Muscle of arm (tissue), 14 donors: ENCODE measurements around the gene MOB1B. TPM values are rescaled to one million over a fixed set of nuclear protein-coding genes. Genes with fewer than 3 reads are reported as not detected.
A peak's percentile ranks its signal among the peaks of the same experiment; 100 is the strongest.
"Not testable (repeated sequence)": the region's sequence is repeated elsewhere in the genome, so short reads cannot be mapped to it uniquely, and the experiment has no call there.

ENCODE experiments used
- DNase-seq: peaks from one replicate; pipeline ENCODE4 v3.0.0-alpha.2; 2013
- long read RNA-seq, 11 donors: transcript quantifications; one replicate each; lab custom pipeline, GENCODE V29; 2026
- polyA plus RNA-seq, 12 donors: library from polyadenylated mRNA; unstranded; fragments of 120-200 nt; gene quantifications; one replicate each; pipeline ENCODE4 v1.2.1, GENCODE V29; 2013; ENCODE audit not compliant: insufficient read length in 12 of 12

The MOB1B gene
- 10 to 100 TPM; 22.6 to 79.3 (median 35.6) TPM for polyA plus RNA-seq
- long read RNA-seq, donor 1, full-length matches to known transcripts, result 2 of 2 reads
- long read RNA-seq, donor 1, partial matches to known transcripts, result 0 of 2 reads
- long read RNA-seq, donor 1, other reads (novel, unspliced or antisense), result 0 of 2 reads
- long read RNA-seq, donor 2, full-length matches to known transcripts, result 6 of 6 reads
- long read RNA-seq, donor 2, partial matches to known transcripts, result 0 of 6 reads
- long read RNA-seq, donor 2, other reads (novel, unspliced or antisense), result 0 of 6 reads
- long read RNA-seq, donor 3, full-length matches to known transcripts, result 3 of 3 reads
- long read RNA-seq, donor 3, partial matches to known transcripts, result 0 of 3 reads
- long read RNA-seq, donor 3, other reads (novel, unspliced or antisense), result 0 of 3 reads
- long read RNA-seq, donor 4, full-length matches to known transcripts, result 3 of 3 reads
- long read RNA-seq, donor 4, partial matches to known transcripts, result 0 of 3 reads
- long read RNA-seq, donor 4, other reads (novel, unspliced or antisense), result 0 of 3 reads
- long read RNA-seq, donor 5, full-length matches to known transcripts, result 9 of 9 reads
- long read RNA-seq, donor 5, partial matches to known transcripts, result 0 of 9 reads
- long read RNA-seq, donor 5, other reads (novel, unspliced or antisense), result 0 of 9 reads
- long read RNA-seq, donor 6, full-length matches to known transcripts, result 6 of 6 reads
- long read RNA-seq, donor 6, partial matches to known transcripts, result 0 of 6 reads
- long read RNA-seq, donor 6, other reads (novel, unspliced or antisense), result 0 of 6 reads
- long read RNA-seq, donor 7, full-length matches to known transcripts, result 2 of 2 reads
- long read RNA-seq, donor 7, partial matches to known transcripts, result 0 of 2 reads
- long read RNA-seq, donor 7, other reads (novel, unspliced or antisense), result 0 of 2 reads
- long read RNA-seq, donor 8, full-length matches to known transcripts, result 7 of 15 reads
- long read RNA-seq, donor 8, partial matches to known transcripts, result 8 of 15 reads
- long read RNA-seq, donor 8, other reads (novel, unspliced or antisense), result 0 of 15 reads
- long read RNA-seq, donor 9, full-length matches to known transcripts, result 2 of 2 reads
- long read RNA-seq, donor 9, partial matches to known transcripts, result 0 of 2 reads
- long read RNA-seq, donor 9, other reads (novel, unspliced or antisense), result 0 of 2 reads
- long read RNA-seq, donor 10, full-length matches to known transcripts, result 5 of 5 reads
- long read RNA-seq, donor 10, partial matches to known transcripts, result 0 of 5 reads
- long read RNA-seq, donor 10, other reads (novel, unspliced or antisense), result 0 of 5 reads
- long read RNA-seq, donor 11, full-length matches to known transcripts, result 11 of 11 reads
- long read RNA-seq, donor 11, partial matches to known transcripts, result 0 of 11 reads
- long read RNA-seq, donor 11, other reads (novel, unspliced or antisense), result 0 of 11 reads

GRCh38 chr4:70901984-70902576, at the start of gene MOB1B:
Gene MOB1B, plus strand, starts transcription at chr4:70902369. Its CDS starts 168 bp downstream, at chr4:70902537.
- DNase-seq, result peak; percentile 93

DNA sequence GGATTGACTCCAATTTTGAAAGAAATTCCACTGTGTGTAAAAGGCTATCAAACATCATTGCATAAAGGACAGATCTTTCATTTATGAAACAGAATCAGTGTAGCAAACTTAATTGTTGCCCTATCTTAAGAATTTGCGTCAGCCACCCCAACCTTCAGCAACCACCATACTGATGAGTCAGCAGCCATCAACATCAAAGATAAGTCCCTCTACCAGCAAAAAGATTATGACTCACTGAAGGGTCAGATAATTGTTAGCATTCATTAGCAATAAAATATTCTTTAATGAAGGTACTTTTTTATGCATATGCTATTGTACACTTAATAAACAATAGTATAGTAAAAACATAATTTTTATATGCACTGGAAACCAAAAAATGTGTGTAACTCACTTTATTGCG, 46.7 kb upstream of the MOB1B start:
- no peak for DNase-seq

DNA sequence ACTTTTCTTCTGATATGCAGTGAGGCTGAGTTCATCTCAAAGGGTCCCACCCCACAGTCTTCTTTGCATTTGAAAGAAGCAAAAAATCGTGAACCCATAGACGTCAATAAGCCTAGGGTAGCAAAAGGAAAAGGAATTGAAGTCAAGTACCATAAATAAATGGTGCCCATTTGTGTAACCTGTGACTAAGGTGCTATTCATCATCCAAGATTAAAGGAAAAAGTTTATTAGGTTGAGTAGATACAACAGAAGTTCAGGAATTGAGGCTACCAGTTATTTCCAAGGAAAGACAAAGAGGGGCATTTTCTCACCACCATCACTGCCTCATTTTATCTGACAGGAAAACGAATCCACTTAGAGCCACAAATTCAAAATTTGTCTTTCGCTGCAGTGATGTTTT, 43.7 kb upstream of the MOB1B start:
- no peak for DNase-seq

DNA sequence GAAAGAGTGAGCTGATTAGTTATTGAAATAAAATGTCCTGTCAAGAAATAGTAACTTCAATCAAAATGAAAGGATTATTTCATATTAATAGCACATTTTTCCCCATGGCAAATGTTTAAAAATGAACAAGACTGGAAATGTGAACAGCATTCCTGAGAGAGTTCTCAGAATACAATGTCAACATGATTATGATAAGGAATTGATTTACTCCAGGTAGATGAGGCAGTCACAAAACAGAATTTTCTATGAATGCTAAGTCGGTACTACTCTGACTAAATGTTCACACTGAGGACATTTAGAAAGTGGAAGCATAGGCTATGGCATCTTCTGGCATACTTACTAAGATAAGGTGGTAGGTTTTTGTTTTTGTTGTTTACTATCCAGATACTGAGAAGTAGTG, 43.1 kb upstream of the MOB1B start:
- no peak for DNase-seq

DNA sequence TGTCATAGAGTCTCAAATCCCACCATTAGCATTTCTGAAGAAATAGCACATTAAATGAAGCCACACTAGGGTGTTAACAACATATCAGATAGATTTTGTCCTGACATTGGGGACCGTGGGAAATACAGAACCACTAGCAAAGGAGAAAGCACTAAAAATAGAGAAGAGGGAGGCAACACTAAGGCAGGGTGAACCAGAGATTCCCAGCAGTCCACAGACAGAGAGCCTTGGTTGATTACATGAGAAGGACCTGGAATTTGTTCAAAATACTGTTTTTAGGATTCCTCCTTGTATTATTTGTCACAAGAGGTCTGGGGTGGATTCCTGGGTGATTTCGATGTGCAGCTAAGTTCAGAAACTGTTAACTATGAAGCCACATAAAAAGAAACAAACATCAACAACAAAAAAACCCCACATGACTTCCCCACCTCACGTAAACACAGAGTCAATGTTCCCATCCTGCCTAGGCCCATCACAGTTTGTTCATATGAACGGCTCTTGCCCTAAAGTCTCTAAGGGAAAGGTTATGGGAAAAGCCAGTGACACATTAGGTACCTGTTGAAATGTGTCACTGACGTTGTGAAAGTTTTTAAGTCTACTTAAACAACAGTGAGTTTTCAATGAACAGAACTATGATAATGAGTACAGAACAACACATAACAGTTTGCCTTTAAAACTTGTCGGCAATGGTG, 38.9 kb upstream of the MOB1B start:
- DNase-seq, result no peak

DNA sequence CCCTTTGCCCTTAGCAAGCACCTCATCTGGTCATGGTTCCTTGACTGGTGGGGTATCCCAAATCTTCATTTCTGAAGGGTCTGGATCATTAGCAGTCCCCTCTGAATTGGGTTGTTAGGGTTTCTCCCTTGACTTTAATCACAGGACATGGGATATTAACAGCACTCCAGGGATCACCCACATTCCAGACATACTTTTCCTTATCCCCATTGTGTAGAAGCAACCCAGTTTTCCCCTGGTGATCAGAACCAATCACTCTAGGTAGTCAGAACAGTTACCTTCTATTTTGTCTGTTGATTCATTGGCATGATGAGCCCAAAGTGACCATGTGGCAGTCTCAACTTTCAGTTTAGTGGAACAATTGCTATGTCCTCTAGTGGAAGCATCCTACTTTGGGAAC, 33.4 kb upstream of the MOB1B start:
- no peak for DNase-seq

GRCh38 chr4:70873216-70873615, 29.0 kb upstream of the MOB1B start:
- no peak for DNase-seq

DNA sequence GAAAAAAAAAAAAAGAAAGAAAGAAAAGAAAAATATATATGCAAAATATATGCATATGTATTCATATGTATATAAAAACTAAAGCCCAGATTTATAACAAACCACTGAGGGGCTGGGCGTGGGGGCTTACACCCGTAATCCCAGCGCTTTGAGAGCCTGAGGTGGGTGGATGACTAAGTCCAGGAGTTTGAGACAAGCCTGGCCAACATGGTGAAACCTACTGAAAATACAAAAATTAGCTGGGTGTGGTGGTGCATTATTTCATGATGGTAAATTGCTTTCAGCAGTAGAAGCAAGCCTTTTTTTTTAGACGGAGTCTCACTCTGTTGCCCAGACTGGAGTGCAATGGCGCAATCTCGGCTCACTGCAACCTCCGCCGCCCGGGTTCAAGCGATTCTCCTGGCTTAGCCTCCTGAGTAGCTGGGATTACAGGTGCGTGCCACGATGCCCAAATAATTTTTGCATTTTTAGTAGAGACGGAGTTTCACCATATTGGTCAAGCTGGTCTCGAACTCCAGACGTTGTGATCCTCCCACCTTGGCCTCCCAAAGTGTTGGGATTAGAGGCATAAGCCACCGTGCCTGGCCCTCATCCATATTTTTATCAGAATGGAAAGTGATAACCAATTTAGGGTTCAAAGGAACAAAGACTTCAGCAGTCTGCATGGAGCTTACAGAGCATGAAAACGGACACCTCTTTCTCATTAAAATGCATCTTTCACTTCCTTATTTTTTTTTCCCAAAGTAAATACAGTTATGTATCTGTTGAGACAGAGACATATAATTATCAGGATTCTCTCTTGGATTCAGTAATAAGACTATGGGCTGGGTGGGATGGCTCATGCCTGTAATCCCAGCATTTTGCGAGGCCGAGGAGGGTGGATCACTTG, 27.7 kb upstream of the MOB1B start:
- DNase-seq, result no peak

- DNase-seq, result no peak
These were observed 24.6 kb upstream of the MOB1B start for GRCh38 chr4:70877556-70877955.

- no peak for DNase-seq
These were observed 21.4 kb upstream of the MOB1B start for GRCh38 chr4:70880739-70881138.

GRCh38 chr4:70885174-70885573, 17.0 kb upstream of the MOB1B start:
- no peak for DNase-seq

DNA sequence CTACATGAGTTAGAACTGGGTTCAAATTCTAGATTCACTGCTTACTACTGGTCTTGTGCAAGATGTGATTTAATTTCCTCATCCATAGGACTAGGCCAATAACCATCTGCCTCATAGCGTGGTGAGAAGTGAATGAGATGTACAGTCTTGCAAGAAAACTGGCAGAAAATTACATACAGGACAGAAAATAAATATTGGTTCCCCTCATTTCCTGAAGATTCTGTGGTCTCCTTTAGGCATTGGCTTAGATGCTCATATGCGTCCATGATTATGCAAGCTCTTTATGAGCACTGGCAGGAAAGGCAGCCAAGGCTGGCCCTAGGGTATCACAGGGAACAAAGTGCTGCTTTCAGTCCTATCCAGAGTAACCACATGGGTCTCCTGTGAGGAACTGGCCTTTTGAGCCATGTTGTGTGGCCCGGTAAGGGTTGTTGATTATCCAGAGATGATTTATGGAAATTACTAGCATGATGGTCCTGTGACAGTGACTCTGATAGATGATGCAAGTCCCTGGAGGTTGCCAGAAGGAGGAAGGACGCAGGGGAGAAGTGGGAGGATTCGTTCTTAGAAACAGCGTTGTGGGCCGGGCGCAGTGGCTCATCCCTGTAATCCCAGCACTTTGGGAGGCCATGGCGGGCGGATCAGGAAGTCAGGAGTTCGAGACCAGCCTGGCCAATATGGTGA, 9.9 kb upstream of the MOB1B start:
- no peak for DNase-seq

DNA sequence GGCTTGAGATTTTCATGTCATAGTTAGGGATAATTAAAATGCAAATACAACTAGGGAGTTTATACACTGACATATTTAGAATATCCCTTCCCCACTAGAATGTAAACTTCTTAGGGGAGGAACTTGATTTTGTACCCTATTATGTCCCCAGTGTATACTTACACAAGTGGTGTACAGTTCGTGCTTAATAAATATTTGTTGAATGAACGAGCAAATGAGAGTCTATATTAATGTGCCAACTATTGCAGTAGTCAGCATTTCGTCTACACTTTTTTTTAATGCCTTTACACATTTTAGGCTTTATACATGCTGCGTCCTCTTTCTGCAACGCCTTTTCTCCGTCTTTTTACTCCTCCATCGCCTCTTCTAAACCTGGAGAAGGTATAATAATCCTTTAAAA, 8.4 kb upstream of the MOB1B start:
- no peak for DNase-seq

GRCh38 chr4:70895405-70895804, 6.8 kb upstream of the MOB1B start:
- peak; percentile 35 for DNase-seq

- DNase-seq, result no peak
These were observed 6.2 kb upstream of the MOB1B start for GRCh38 chr4:70895811-70896491.

- DNase-seq, result not testable (repeated sequence)
These were observed 3.6 kb upstream of the MOB1B start for GRCh38 chr4:70898581-70898980.

DNA sequence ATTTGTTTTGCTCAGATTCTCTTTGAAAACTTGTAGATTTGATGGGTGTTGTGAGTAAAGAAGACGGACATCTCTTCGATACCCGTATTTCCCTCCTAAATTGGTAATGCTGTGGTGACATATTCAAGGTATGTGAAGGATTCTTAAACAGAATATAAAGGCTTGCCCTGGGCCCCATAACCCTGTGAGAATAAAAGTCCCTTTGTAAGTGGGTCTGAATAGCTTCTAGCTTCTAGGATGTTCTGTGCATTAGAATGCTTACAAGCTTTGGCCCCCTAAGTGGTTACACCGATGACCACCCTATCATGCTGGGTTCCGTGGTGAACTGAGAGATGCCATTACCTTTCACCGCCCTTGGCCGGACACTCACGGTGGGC, 574 bp upstream of the MOB1B start:
- no peak for DNase-seq

- peak; percentile 45 for DNase-seq
These were observed 565 bp downstream of the MOB1B start for GRCh38 chr4:70902577-70903290.
